AG04449 (cell line): ENCODE data around the gene PLA2G4F.

Source experiments
- CTCF ChIA-PET: fragments of 350-600 bp; formaldehyde crosslinking; extraction: SDS; loops from one replicate; lab custom pipeline; 2021; ENCODE audit warnings: antibody characterized with exemption; lab: Yijun Ruan, JAX
- POLR2A ChIA-PET: fragments of 400-600, 350-600 bp; formaldehyde crosslinking; extraction: SDS; loops from one replicate; lab custom pipeline; 2020; ENCODE audit warnings: antibody characterized with exemption, inconsistent platforms; lab: Yijun Ruan, JAX
- DNase-seq: peaks from one replicate; pipeline ENCODE4 v3.0.0-alpha.2; 2010; ENCODE audit warnings: low read depth, low spot score
- H3K4me3 ChIP-seq: 2 replicates; pipeline ENCODE4 v1.5.1; 2011; ENCODE audit warnings: low read depth, mild to moderate bottlenecking, control low read depth, low read length
- CTCF ChIP-seq: IDR thresholded peaks from one replicate; pipeline ENCODE4 v1.5.1; 2011; ENCODE audit warnings: mild to moderate bottlenecking, moderate library complexity, low read length, control low read depth, inconsistent platforms; ENCODE audit not compliant: insufficient read depth; ENCODE audit errors: missing control alignments

Gene PLA2G4F, protein sequence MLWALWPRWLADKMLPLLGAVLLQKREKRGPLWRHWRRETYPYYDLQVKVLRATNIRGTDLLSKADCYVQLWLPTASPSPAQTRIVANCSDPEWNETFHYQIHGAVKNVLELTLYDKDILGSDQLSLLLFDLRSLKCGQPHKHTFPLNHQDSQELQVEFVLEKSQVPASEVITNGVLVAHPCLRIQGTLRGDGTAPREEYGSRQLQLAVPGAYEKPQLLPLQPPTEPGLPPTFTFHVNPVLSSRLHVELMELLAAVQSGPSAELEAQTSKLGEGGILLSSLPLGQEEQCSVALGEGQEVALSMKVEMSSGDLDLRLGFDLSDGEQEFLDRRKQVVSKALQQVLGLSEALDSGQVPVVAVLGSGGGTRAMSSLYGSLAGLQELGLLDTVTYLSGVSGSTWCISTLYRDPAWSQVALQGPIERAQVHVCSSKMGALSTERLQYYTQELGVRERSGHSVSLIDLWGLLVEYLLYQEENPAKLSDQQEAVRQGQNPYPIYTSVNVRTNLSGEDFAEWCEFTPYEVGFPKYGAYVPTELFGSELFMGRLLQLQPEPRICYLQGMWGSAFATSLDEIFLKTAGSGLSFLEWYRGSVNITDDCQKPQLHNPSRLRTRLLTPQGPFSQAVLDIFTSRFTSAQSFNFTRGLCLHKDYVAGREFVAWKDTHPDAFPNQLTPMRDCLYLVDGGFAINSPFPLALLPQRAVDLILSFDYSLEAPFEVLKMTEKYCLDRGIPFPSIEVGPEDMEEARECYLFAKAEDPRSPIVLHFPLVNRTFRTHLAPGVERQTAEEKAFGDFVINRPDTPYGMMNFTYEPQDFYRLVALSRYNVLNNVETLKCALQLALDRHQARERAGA

DNA sequence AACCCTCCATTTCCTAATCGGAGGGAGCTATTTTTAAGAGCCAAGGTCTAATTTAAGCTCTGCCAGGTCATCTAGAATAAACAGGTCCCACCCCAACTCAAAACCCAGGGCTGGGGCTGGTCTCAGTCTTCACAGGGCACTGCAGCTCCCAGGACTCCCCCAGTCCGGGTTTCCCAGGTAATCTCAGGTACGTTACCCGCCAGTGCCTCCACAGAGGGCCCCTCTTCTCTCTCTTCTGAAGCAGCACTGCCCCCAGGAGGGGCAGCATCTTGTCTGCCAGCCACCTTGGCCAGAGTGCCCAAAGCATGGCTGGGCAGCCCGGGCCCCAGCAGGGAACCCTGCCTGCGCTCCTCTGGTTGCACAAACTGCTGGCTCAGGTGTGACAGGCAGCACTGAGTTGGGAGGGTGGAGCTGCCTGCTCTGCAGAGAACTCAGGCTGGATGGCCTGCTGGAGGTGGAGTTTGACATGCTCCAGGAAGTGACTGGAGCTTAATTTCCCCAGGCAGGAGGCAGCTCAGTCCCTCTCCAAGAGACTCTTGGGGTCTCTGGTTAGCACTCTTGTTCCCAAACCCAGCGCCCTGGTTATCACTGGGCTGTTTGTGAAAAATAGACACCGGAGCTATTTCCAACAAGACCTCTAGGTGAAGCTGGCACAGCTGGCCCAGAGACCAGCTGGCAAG is at the start of gene PLA2G4F:
Gene PLA2G4F, minus strand, starts transcription at position 394 of the 680 bp plus-strand sequence. Its CDS starts 87 bp downstream, at position 307.
- no peak within 1 kb of the TSS for H3K4me3 ChIP-seq
- no peak for TF ChIP-seq CTCF
- CTCF ChIA-PET: interaction anchor here (1.1 to 1.4 kb wide), 3 partner anchors 9 to 72 kb away, joined by 3 to 4 read pairs (median 3); no protein-coding TSS in a partner anchor
- DNase-seq: no peak
- POLR2A ChIA-PET: no interaction called here

DNA sequence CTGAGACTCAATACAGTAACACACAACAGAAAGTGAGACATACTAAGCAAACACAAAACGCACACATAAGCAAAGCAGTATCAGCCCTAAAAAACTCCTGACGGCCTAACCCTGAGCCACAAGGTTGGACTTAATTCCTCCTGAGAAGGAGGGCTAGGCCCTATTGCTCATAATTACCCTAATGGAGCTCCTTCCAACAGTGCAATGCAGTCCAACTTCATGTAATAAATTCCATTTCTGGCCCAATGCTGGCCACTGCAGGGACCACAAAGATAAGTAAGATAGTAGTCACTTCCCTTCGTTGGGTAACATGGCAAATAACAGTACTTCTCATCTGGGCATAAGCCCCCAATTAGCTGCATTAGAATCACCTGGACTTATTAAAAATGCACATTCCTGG is 47.5 kb upstream of the PLA2G4F start:
- no peak for TF ChIP-seq CTCF
- H3K4me3 ChIP-seq: no peak overlapping the region
- CTCF ChIA-PET: no interaction called here
- POLR2A ChIA-PET: no interaction called here
- DNase-seq: no peak

DNA sequence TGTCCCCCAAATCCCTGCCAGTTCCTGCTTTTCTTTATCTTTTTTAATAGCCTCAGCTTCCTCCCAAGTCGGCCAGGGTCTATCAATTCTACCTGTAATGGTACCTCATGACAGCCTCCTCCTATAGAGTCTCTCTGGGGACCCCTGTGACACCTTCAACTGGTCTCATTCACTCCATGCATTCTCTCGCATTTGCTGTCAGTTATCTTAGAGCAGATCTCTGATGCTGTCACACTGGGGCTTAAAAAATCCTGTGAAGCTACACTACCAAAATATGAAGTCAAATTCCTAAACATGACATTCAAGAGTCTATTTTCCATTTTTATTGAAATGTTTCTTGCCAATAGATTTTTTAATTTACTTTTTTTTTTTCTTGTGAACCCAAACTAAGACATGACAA is 46.2 kb upstream of the PLA2G4F start:
- no peak overlapping the region for H3K4me3 ChIP-seq
- ChIA-PET CTCF (interaction anchor here (0.7 kb wide), 1 partner anchor 259 kb away, joined by 4 read pairs; no protein-coding TSS in a partner anchor), POLR2A (no interaction called here)
- no peak for DNase-seq
- TF ChIP-seq CTCF: no peak

GRCh38 chr15:42201801-42202200 is 45.4 kb upstream of the PLA2G4F start:
- no peak overlapping the region for H3K4me3 ChIP-seq
- no peak for TF ChIP-seq CTCF
- no peak for DNase-seq
- CTCF ChIA-PET: interaction anchor here (1.5 kb wide), 1 partner anchor 184 kb away, joined by 6 read pairs; no protein-coding TSS in a partner anchor
- POLR2A ChIA-PET: no interaction called here

DNA sequence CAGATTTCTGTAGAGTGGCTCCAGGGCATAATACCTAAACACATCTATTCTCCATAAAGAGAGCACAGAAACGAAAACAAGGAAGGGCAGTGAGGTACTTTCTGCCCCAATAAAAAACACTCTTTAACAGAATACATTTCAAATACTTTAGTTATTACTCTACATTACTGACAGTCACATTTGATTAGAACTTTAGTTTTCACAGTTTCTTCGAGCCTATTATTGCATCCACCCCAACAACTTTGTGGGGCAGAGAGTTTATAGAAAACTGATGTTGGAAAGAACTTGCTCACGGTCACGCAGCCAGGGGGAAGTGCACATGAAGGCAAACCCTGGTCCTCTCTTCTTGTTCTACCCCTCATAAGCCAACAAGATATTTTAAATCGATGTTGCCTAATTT is 42.7 kb upstream of the PLA2G4F start:
- ChIA-PET POLR2A (no interaction called here), CTCF (no interaction called here)
- no peak overlapping the region for H3K4me3 ChIP-seq
- TF ChIP-seq CTCF: no peak
- DNase-seq: no peak
